Measurements from ENCODE around the gene DCAF8.

DCAF8 gene

DNA sequence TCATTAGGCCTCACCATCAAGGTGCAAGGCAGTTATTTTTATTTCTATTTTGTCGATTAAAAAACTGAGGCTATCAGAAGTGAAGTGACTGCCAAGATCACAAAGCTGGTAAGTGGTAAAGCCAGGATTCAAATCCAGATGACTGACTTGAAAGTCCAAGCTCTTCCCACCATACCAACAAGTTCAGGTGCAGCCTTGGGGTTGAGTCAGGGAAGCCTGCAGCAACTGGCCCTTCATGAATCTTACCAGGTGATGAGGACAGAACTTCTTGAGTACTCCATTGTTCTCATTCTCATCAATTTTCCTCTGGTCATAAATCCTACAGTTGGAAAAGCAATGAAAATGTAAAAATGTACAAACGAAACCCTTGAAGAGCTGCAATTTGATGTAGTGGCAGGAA is 37.0 kb downstream of the DCAF8 start:
- DNase-seq, result no peak

DNA sequence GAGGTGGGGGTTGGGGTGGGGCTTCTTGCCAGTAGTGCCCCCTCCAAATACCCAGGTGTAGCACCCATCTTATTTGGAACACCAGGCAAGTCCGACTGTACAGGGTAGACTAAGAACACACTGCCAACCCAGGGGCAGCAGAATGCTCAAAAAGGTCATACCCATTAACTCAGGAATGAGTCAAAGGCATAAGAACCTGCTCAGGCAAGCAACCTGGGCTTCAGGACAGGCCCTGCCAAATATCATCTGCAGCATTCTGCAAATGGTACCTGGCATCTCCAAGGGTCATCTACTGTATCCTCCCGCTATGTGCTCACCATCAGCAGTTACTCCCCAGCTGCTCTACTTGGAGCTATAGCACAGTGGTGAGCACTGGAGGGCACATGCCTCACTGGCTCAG is 37.7 kb downstream of the DCAF8 start:
- no peak for DNase-seq

DNA sequence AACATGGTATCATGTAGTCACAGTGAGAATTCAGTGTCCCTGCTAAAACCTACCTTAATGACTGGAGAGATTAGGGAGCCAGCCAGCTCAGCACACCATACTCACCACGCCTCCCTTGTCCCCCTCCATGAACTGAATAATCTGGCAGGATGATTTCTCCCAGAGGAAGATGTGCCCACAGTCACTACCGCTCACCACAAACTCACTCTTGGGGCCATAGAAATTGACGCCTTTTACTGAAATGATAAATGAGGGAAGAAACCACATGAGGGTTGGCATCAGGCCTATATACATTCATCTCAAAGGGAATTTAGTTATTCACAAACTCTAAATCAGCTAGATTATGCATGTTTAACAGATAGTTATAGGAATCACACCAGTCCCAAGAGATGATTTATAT is 39.8 kb downstream of the DCAF8 start:
- no peak for DNase-seq

DNA sequence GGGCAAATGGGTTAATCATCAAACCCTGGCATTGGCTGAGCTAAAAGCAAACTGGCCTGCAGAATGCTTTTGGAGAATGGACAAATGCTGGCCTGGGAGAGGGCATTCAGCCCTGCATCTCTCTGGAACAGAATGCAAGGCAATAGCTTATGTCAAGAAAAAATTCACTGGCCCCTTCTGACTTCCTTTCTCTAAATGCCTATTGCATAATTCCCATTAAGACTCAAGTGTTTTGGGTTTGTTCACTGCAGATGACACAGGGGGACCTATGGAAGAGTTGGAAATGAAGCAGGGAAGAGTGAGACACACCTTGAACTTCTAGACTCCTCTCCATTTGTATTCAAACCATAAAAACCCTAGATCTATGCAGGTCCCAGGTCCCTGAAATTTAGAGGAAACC is 41.3 kb downstream of the DCAF8 start:
- DNase-seq, result no peak

DNA sequence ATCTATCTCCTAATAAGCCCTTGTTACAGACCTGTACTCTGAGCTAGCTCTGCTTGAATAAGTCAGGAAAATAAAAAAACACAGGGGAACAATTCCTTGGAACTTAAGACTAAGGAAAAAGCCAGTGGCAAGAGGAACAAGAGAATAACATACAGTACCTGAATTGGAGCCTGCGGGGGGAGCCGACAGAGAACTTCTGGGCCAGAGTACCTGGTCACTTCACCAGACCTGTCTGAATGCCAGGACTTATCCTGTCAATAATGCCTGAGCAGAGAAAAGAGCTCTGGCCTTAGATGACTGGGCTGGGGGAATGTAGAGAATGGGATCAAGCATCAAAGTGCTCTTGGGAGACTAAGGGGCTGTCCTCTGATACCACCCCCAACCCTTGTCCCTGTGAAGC is 42.0 kb downstream of the DCAF8 start:
- no peak for DNase-seq

DNA sequence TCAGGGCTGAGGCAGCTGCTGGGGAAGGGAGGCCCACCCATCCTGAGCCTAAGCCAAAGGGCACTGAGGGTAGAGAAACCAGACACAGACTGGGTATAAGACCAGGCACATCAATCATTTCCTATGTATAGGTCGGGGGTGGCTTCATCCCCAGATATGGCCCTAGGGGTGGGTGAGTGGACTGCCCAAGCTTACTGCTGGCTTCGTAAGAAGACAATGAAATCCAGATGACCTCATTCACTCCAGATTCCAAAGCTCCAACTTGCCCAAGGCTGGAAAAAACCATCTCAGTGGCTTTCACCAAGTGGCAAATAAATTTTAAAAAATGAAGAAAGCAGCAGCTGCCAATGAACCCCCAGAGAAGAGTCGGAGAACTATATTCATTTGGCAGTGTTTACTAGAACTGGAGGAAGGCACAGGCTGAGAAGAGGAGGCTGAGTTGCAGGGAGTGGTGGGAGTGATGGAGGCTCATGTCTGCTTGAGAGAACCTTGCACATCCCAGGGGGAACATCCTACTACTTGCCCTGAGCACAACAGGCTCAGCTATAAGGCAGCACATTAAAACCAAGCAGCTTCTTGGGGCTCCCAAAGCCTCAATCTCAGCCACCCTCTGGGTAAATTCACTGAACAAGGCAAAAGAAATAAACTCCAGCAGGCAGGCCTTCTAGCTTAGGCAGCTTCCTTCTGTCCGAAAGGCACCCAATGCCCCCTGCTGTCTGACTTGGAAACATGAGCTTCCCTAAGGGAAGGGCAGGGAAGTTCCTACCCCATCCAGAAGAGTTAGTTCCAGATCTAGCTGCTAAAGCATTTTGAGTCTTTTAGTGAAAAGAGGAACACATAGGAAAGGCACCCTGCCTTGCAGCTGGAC is 43.1 kb downstream of the DCAF8 start:
- peak; percentile 68 to 78 (median 70) for DNase-seq

DNA sequence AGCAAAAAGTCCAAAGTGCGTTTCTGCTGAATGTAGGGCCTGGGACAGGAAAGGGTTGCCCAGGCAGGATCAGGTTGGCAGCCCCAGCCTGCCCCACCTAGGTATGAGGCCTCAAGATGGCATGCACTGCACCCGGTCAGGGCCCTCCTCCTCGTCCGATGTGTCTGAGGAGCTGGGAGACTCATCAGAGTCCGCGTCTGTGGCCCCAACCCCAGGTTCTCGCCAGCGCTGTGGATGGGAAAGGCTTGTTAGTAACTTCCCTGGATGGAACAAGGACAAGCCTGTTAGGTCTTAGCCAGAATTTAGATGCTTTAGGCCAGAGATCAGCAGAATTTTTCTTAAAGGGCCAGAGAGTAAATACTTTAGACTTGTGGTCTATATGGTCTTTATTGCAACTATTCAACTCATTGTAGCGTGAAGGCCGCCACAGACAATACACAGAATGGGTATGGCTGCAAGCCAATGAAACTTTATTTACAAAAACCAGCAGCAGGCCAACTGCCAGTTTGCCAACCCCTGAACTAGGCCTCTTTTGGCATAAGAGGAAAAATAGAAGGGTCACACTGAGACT is 44.8 kb downstream of the DCAF8 start:
- no peak for DNase-seq

DNA sequence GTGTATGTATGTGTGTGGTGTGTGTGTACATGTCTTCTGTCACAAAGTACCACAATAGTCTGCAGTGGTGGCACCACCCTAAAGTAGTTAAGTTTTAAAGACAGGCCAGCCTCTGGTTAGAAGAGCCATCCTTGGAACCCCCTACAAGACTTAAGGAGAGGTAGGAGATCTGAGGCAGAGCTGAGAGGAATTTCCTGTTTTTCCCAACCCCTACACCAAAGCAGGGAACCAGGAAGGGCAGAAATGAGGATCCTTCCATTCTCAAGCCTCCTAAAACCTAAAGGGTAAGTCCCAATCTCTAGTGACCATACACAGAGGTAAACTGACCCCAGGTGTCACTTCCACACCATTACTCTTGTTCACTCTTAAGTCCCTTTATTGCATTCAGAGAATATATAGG is 46.0 kb downstream of the DCAF8 start:
- peak; percentile 40 to 53 (median 48) for DNase-seq

DNA sequence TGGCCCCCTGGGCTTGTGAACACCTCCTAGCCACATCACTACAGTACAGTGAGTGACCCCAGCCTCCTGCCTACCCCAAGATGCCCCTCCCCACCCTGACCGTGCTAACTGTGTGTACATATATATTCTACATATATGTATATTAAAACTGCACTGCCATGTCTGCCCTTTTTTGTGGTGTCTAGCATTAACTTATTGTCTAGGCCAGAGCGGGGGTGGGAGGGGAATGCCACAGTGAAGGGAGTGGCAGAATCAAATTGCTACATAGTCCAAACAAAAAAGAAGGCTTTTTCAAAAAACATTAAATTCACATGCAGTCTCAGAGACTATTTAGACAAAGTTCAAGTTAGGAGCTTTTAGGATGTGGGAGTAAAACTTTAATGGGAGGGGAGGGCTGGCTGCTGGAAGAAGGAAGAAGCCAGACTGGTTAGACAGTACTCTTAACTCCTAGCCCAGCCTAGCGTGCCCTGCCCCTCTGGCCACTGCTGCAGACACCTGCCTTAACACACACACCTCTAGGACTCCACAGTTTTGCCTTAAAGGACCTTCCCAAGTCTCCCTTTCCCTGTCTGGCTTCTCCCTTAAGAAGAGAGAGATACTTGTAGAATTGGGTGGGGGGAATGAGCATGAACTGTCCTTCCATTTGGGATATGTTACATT is 47.7 kb downstream of the DCAF8 start:
- no peak for DNase-seq

DNA sequence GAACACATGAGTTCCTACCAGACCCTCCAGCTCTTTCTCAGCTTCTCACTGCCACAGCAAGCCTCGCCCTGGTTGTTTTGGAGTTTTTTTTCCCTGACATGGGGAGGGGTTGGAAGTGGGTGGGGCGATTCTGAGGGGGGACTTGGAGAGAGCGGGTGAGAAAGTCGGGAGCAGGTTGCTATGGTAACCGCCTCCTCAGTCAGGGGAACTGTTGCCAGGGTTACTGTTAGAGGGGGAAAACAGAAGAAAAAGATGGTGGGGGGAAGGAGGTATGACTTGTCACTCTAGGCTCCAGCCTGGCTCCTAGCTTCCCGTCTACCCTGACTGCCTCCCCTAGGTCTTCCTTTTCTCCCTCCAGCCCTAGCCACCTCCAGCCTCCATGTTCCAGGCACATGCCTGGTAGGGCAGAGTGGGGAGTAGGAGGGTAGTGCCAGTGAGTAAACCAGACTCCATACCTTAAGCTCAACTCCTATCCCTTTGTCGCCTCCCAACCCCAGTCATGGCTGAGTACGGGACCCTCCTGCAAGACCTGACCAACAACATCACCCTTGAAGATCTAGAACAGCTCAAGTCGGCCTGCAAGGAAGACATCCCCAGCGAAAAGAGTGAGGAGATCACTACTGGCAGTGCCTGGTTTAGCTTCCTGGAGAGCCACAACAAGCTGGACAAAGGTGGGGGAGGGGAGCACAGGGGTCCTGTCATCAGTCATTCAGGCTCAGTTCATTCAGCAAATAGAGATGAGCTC is 51.1 kb downstream of the DCAF8 start:
- no peak for DNase-seq

DNA sequence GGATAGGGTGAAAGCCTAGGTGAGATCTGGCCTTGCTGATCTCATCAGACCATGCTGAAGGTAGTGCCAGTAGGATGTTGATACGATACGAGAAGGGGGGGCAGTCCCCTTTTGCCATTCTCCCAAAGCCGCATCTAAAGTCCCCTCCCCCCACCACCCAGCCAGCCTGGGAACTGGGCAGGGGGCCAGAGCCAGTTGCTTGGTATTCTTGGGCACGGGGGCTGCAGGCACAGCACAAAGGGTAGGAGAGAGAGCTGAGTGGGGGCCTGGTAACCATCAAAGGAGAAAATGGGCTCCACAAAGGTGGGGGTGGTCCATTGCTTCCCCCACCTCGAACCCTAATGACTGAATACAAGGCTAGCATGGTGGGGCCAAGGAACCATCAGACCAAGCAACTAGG is 51.8 kb downstream of the DCAF8 start:
- DNase-seq, result no peak

DNA sequence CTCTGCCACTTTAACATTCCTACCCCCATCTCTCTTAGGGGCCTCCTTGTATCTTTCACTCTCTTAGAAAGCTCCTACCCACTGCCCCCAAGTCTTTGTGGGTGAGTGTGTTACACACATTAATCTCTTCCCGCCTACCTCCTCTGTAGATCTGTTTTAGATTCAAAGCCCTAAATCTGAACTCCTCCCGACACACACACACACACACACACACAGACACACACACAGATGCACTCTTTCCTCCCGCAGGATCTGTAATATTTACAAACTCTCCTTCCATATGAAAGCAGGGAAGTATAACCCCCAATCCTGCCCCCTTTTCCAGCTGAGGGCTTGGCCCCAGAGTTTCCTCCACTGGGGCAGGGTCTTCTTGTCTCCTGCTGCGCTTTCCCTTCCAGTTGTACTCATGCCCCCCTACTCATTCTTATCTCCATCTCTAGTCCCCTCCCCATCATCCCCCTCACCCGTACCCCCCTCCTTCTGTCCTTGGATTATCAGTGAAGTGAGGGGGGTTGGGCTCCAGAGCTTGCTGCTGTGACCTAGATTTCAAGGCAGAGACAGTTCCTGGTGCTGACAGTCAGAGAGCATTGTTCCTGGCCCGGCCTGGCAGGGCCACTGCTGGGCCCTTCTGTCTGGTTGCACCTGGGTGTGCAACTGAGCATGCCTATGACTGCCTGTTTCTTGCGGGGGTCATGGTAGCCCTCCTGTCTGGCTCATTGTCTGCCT is 52.9 kb downstream of the DCAF8 start:
- DNase-seq, result no peak

DNA sequence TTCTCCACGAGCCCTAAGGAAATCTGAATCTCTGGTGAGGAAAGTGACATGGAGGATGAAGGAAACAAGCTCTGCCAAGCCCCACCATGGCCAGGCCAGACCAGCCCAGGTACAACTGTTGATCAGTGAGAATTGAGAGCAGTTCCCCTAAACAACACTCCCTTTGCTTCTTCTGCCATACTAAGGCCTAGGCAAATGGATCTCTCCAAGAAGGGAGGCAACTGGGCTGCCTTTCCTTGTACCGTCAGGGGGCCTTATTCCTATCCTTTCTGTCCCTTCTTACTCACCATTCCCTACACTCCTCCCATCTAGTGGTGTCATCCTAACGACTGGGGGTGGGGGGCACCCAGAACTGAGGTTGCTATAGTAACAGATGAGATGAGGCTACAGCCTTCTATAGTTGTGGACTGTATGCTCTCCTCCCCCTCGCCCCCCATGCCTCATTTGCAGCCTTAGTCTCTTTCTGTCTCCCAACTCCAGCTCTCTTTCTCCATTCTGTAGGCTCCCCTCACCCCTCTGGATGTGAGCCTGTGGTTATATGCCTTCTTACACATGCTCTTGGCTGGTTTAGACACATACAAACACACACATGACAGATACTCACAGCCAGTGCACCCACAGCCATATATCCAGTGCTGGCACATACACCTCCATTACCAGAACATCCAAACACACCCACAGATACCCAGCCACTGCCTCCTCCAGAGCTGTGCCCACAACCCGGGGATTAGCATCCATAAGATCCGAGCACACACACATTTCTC is 53.6 kb downstream of the DCAF8 start:
- no peak for DNase-seq

DNA sequence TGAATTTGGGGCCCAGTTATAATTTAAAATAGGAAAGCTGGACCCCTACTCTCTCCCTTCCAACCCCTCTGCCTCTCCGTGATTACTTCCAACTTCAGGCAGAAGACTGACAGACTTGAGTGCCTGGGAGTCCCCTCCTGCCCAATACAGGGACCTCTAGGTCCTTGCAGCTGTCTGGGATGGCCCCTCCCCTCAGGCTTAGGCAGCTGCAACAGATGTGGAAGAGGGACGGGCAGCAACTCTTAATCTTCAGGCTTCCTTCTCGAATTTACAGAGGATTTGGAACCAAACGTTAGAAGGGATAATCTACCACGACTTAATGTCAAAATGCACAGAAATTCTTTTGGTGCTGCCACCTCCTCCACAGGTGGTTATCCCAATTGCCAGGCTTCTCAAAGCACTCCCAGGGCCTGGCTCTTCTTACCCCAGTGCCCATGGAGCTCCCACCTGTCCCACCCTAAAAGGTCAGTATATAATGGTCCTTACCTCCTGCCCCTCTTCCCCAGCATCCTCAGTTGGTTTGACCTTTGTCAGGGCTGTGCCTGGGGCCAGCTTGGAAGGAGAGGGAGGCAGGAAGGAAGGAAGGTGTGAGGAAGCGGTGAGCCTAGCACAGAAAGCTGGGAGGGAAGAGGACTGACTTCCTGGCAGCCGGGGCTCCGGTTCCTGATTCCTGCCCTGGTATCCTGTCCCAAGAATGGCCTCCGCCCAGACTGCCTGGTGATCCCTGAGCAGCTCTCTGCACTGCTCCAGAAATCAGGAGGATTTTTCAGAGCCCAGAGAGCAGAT is 54.4 kb downstream of the DCAF8 start:
- no peak for DNase-seq

DNA sequence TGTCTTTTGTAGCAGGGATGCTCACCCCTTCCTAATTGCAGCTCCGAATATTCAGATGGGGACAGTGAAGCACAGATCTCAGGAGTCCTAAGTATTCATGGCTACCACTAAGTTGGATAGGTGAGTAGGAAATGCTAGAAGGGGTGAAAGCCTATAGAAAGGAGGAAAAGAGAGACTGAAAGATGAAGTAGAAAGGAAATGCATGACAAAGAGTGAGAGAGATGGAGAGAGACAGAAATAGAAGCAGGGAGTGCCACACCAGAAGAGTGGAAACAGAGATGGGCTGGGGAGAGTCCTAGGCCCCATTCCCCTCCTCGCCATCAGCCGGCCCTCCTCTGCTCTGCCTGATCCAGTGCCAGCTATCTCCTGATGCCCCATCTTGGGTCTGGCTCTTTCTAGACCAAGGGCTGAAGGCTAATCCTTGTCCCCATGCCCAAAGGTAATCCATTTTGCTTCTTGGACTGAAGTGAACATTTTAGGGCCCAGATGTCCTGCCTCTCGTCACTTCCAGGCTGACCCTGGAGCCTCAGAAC is 55.2 kb downstream of the DCAF8 start:
- no peak for DNase-seq

DNA sequence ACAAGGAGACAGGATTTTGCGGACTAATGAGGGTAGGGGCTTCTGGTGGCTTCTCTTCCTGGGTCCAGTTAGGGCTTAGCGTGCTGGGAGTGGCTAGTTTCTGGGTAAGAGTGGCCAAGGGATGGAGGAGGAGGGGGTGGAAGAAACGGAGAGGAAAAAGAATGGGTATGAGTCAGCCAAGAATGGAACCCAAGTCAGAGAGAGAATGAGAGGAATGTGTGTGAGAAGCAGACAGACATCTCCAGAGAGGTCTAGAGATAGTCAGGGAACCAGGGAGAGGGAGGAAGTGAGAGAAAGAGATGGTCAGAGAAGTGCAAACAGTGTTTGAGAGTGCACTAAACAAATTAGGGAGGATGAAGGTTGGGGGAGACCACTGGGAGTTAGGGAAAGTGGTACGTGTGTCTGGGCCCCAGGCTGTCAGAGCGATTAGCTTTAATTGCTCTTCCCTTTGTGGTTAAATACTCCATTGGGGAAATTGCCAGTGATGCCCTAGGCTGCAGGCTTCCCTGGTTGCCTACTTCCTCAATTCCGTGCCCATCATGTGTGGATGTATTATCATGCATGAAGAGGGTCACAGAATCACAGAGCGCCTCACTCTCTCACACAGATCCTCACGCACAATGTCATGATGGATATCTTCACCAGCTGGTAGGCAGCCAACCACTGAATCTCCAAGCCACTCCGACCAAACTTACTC is 55.8 kb downstream of the DCAF8 start:
- peak; percentile 67 to 78 (median 75) for DNase-seq

DNA sequence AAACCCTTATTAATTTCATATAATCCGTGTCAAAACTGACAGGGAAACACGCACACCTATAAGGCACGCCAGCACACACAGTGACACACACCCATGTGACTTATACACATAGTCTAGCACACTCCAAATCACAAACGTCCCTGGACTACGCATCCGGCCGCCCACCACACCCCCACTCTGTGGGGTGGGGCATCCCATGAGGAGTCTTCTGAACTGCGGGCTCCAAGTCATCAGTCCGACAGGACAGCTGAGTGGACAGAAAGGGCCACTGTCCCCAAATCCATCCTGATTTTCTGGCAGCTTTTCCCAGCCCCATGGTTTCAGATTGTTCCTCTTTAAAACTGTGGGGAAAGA is 56.3 kb downstream of the DCAF8 start:
- DNase-seq, result peak; percentile 86 to 90 (median 88)

DNA sequence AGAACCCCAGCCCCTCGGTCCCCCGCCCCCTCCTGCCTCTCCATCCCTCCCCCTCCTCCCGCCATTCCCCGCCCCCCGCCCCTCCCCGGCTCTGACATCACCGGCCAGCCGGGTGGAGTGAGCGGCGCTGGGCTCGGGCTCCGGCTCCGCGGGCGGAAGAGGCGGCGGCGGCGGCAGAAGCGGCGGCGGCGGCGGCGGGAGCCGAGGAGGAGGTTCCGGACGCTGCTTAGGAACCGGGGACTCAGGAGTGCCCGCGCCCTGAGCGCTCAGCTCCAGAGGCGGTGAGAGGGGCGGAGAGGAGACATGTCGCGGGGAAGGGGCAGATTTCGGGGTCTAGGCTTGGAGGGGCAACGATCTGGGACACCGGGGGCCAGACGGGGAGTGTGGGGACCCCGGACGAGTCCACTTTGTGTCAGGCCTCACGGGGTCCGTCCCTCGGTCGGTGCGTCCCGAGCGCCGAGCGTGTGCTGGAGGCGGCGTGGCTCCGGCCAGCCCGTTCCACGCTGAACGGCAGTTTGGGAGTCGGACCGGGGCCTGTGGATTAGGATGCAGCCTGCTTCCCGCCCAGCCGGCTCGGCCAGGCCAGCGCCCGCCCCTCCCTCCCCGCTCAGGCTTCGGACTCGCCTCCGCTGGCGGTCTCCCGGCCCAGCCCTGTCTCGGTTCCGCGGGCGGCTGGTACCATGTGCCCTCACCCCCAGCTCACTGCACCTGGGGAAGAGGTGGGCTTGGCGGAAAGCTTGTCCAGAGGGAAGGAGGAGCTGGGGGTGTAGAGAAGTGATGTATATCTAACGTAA is 56.9 kb downstream of the DCAF8 start, which contains the start of gene PEA15:
Gene PEA15 (plus strand): TSS at position 143 of the 794 bp plus-strand sequence. CDS start 6,161 bp downstream, outside the sequence.
- DNase-seq, result peak; percentile 66 to 91 (median 82)
